A549 (cell line): ENCODE data around the gene CACNA1S. TPM values are rescaled to one million over a fixed set of nuclear protein-coding genes. Genes with fewer than 3 reads are reported as not detected.

Experiments
- ATAC-seq, 2 experiments: fragments of 200-7000 bp in 1 of 2; fragments of >200 bp in 1 of 2; cut with Nextera tagmentation in 1 of 2; cut with Tn5 transposase in 1 of 2; 3 replicates each; pipeline versions ENCODE4 v1.8.0 to v1.9.1; 2018 to 2020; ENCODE audit warnings: mild to moderate bottlenecking in 1 of 2, moderate library complexity in 1 of 2
- CTCF ChIA-PET: fragments of 300-600 bp; sonication (Branson Sonifier 250); formaldehyde crosslinking; extraction: SDS; loops from one replicate; lab custom pipeline; 2021; ENCODE audit warnings: antibody characterized with exemption, inconsistent platforms; lab: Yijun Ruan, JAX
- POLR2A ChIA-PET: fragments of 350-600 bp; formaldehyde crosslinking; extraction: SDS; loops from one replicate; lab custom pipeline; 2021; ENCODE audit warnings: antibody characterized with exemption, inconsistent platforms; lab: Yijun Ruan, JAX
- DNase-seq, 2 experiments: peaks; one replicate each; pipeline versions ENCODE4 v3.0.0 to v3.0.0-alpha.2; 2011 to 2016; ENCODE audit warnings: low read depth in 1 of 2, low spot score in 1 of 2
- FAIRE-seq: peaks from 2 replicates; lab custom pipeline; 2011; peaks lifted over from hg19 to GRCh38; lab: Jason Lieb, UNC
- H3K27ac ChIP-seq, 2 experiments: fragments of >200 bp; sonication (Bioruptor Twin); formaldehyde crosslinking; 3 replicates each; pipeline ENCODE4 v1.5.1; 2016 to 2017
- H3K4me1 ChIP-seq: fragments of >200 bp; sonication (Bioruptor Twin); formaldehyde crosslinking; 3 replicates; pipeline ENCODE4 v1.6.1; 2016
- H3K4me2 ChIP-seq: fragments of >200 bp; sonication (Bioruptor Twin); formaldehyde crosslinking; 3 replicates; pipeline ENCODE4 v1.6.1; 2016
- H3K4me3 ChIP-seq: fragments of >200 bp; sonication (Bioruptor Twin); formaldehyde crosslinking; 3 replicates; pipeline ENCODE4 v1.5.1; 2016
- H3K9me3 ChIP-seq: fragments of >200 bp; sonication (Bioruptor Twin); formaldehyde crosslinking; 3 replicates; pipeline ENCODE4 v1.6.1; 2016
- BHLHE40 ChIP-seq: IDR thresholded peaks from 2 replicates; pipeline ENCODE4 v1.6.1; 2012; ENCODE audit warnings: low read depth, low read length, inconsistent platforms
- CBX2 ChIP-seq: fragments of 200-600 bp; sonication (generic); IDR thresholded peaks from 2 replicates; pipeline ENCODE4 v1.6.1; 2016; ENCODE audit warnings: low read depth, mild to moderate bottlenecking, borderline replicate concordance
- CEBPB ChIP-seq, 2 experiments: fragments of >200 bp in 1 of 2; sonication (Bioruptor Twin) in 1 of 2; formaldehyde crosslinking in 1 of 2; IDR thresholded peaks; 2 replicates each; pipeline ENCODE4 v1.6.1; 2012 to 2016
- ELK1 ChIP-seq: fragments of 150-350 bp; IDR thresholded peaks from 2 replicates; pipeline ENCODE4 v1.6.1; 2014; ENCODE audit warnings: low read depth, mild to moderate bottlenecking, low read length
- EP300 ChIP-seq, 2 experiments: fragments of >200 bp; sonication (Bioruptor Twin); formaldehyde crosslinking; IDR thresholded peaks; 2 replicates in 1 of 2; 3 replicates in 1 of 2; pipeline ENCODE4 v1.6.1; 2016 to 2017
- HEYL ChIP-seq: fragments of 250-450 bp; sonication (Bioruptor Pico); IDR thresholded peaks from 2 replicates; pipeline ENCODE4 v1.8.0; 2021; ENCODE audit warnings: mild to moderate bottlenecking, moderate library complexity
- HMGXB4 ChIP-seq: fragments of 250-450 bp; sonication (Bioruptor Pico); IDR thresholded peaks from 2 replicates; pipeline ENCODE4 v1.5.0; 2021; ENCODE audit warnings: mild to moderate bottlenecking, moderate library complexity, borderline replicate concordance
- HOXB5 ChIP-seq: fragments of 250-450 bp; sonication (Bioruptor Pico); IDR thresholded peaks from 2 replicates; pipeline ENCODE4 v1.5.0; 2020; ENCODE audit warnings: mild to moderate bottlenecking, moderate library complexity
- JUN ChIP-seq, 2 experiments: fragments of >200 bp; sonication (Bioruptor Twin); formaldehyde crosslinking; IDR thresholded peaks; 2 replicates in 1 of 2; 3 replicates in 1 of 2; pipeline ENCODE4 v1.6.1; 2016 to 2017
- JUNB ChIP-seq: fragments of >200 bp; sonication (Bioruptor Twin); formaldehyde crosslinking; IDR thresholded peaks from 2 replicates; pipeline ENCODE4 v1.6.1; 2016
- MAX ChIP-seq: IDR thresholded peaks from 2 replicates; pipeline ENCODE4 v1.6.1; 2012
- MAZ ChIP-seq: fragments of 150-350 bp; IDR thresholded peaks from 2 replicates; pipeline ENCODE4 v1.6.1; 2014; ENCODE audit warnings: antibody characterized with exemption, low read depth, low read length, borderline replicate concordance
- POLR2AphosphoS2 ChIP-seq: conservative IDR thresholded peaks from 2 replicates; pipeline ENCODE4 v1.6.1; 2012; ENCODE audit warnings: low read length, improper control_type of control experiment, inconsistent platforms
- RARB ChIP-seq: fragments of 250-450 bp; sonication (Bioruptor Pico); IDR thresholded peaks from 2 replicates; pipeline ENCODE4 v1.8.0; 2021; ENCODE audit warnings: mild to moderate bottlenecking, moderate library complexity
- RNF2 ChIP-seq: fragments of 200-600 bp; sonication (generic); IDR thresholded peaks from 2 replicates; pipeline ENCODE4 v1.6.1; 2016; ENCODE audit warnings: low read depth, mild to moderate bottlenecking, antibody characterized with exemption, moderate library complexity, borderline replicate concordance
- SMC3 ChIP-seq: fragments of >200 bp; sonication (Bioruptor Twin); formaldehyde crosslinking; IDR thresholded peaks from 3 replicates; pipeline ENCODE4 v1.6.1; 2018; ENCODE audit warnings: inconsistent platforms
- TFCP2L1 ChIP-seq: fragments of 250-450 bp; sonication (Bioruptor Pico); IDR thresholded peaks from 2 replicates; pipeline ENCODE4 v1.5.0; 2021; ENCODE audit warnings: mild to moderate bottlenecking
- ZC3H11A ChIP-seq: fragments of 450-650 bp; IDR thresholded peaks from 2 replicates; pipeline ENCODE4 v1.6.1; 2014; ENCODE audit warnings: antibody characterized with exemption, mild to moderate bottlenecking
- ZSCAN20 ChIP-seq: fragments of 250-450 bp; sonication (Bioruptor Pico); IDR thresholded peaks from 2 replicates; pipeline ENCODE4 v1.8.0; 2022; ENCODE audit warnings: mild to moderate bottlenecking, moderate library complexity
- WGBS: methylation state at CpG from one replicate; pipeline ENCODE4 v1.1.6; 2017; ENCODE audit errors: missing lambda C conversion rate; 5-methylcytosine and 5-hydroxymethylcytosine counted together
- polyA plus RNA-seq, 4 experiments: library from polyadenylated mRNA; depleted of rRNA in 3 of 4; stranded (reverse); fragments of >200 nt; fragmentation: RNase III in 1 of 4; extraction: RNeasy Plus Mini Kit Qiagen cat#74134 plus additional on column Dnase treatment in 1 of 4; gene quantifications; 2 replicates in 3 of 4; 3 replicates in 1 of 4; pipeline ENCODE4 v1.2.3, GENCODE V29; 2011 to 2017
- TF ChIP-seq, protein P1 (sequence below): fragments of 200-600 bp; sonication (generic); IDR thresholded peaks from 2 replicates; pipeline ENCODE4 v1.6.1; 2016; ENCODE audit warnings: antibody characterized with exemption, mild to moderate bottlenecking, moderate library complexity

CACNA1S gene
- polyA plus RNA-seq, 2 of the 4 experiments (the other 2 are of a cell fraction): 0.01 TPM; not detected in 1

GRCh38 chr1:201109651-201110050, 2.6 kb downstream of the CACNA1S start:
- WGBS: 89% methylated on average over 1 of the region's 1 CpG
- peaks cover 4% of the 10 kb centered on the region; the same call in 1 of the 3 replicates for H3K4me1 ChIP-seq
- TF ChIP-seq POLR2AphosphoS2 (no peak), ELK1 (no peak), JUN (IDR thresholded peaks at IDR 0.05) (no peak), ZSCAN20 (CRISPR knock-in tag) (no peak), TFCP2L1 (CRISPR knock-in tag) (no peak), EP300 (IDR thresholded peaks at IDR 0.05) (no peak), RNF2 (no peak), HOXB5 (CRISPR knock-in tag) (no peak), JUNB (no peak), HEYL (CRISPR knock-in tag) (no peak), RARB (CRISPR knock-in tag) (no peak), MAX (no peak), MAZ (no peak), CBX2 (no peak), ZC3H11A (no peak), BHLHE40 (no peak), SMC3 (no peak), HMGXB4 (CRISPR knock-in tag) (no peak)
- TF ChIP-seq, protein P1, sequence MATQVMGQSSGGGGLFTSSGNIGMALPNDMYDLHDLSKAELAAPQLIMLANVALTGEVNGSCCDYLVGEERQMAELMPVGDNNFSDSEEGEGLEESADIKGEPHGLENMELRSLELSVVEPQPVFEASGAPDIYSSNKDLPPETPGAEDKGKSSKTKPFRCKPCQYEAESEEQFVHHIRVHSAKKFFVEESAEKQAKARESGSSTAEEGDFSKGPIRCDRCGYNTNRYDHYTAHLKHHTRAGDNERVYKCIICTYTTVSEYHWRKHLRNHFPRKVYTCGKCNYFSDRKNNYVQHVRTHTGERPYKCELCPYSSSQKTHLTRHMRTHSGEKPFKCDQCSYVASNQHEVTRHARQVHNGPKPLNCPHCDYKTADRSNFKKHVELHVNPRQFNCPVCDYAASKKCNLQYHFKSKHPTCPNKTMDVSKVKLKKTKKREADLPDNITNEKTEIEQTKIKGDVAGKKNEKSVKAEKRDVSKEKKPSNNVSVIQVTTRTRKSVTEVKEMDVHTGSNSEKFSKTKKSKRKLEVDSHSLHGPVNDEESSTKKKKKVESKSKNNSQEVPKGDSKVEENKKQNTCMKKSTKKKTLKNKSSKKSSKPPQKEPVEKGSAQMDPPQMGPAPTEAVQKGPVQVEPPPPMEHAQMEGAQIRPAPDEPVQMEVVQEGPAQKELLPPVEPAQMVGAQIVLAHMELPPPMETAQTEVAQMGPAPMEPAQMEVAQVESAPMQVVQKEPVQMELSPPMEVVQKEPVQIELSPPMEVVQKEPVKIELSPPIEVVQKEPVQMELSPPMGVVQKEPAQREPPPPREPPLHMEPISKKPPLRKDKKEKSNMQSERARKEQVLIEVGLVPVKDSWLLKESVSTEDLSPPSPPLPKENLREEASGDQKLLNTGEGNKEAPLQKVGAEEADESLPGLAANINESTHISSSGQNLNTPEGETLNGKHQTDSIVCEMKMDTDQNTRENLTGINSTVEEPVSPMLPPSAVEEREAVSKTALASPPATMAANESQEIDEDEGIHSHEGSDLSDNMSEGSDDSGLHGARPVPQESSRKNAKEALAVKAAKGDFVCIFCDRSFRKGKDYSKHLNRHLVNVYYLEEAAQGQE: no peak
- TF ChIP-seq, all 56 proteins: peak for 0
- Histone ChIP-seq H3K4me2 (no peak overlapping the region), H3K4me3 (no peak overlapping the region), H3K9me3 (no peaks in the 10 kb centered on the region), H3K27ac (no peak overlapping the region)
- FAIRE-seq (no peak), ATAC-seq (no peak), DNase-seq (no peak)
- ChIA-PET CTCF (interaction anchor here (0.6 to 3.4 kb wide), 5 partner anchors 10 to 551 kb away, joined by 3 to 15 read pairs (median 4); no protein-coding TSS in a partner anchor), POLR2A (no interaction called here)

DNA sequence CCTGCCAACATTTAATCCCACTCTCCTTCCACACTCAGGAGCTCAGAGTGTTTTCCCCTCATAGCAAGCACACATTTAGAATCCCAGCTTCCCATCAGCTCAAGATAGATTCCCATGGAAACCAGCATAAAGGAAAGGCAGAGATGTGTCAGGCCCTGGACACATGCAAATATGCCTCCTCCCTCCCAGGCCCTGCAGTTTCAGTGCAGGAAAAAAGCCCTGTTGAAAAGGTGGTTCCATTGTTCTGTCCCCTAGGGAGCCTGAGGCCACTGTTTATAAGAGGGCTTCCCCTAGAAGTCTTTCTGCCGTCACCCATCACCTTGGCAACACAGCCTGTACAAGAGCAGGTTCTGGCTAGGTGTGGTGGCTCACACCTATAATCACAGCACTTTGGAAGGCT, 3.6 kb downstream of the CACNA1S start:
- DNase-seq (no peak), FAIRE-seq (no peak), ATAC-seq (no peak)
- Histone ChIP-seq H3K27ac (no peak overlapping the region), H3K4me3 (no peak overlapping the region)
- TF ChIP-seq BHLHE40 (no peak), POLR2AphosphoS2 (no peak), CEBPB (IDR thresholded peaks at IDR 0.05) (no peak)
- TF ChIP-seq, all 56 proteins: peak for 0
- 82% methylated on average over 1 of the region's 1 CpG for WGBS
- CTCF ChIA-PET: interaction anchor here (0.6 to 3.4 kb wide), 5 partner anchors 11 to 1146 kb away, joined by 3 to 15 read pairs (median 5); no protein-coding TSS in a partner anchor
- H3K4me2 ChIP-seq: no peak overlapping the region
- POLR2A ChIA-PET: interaction anchor here (0.7 kb wide), 1 partner anchor 133 kb away, joined by 6 read pairs; no protein-coding TSS in a partner anchor
- no peaks in the 10 kb centered on the region for H3K9me3 ChIP-seq
- peaks cover 1% of the 10 kb centered on the region; the same call in 1 of the 3 replicates for H3K4me1 ChIP-seq
